Choroid plexus epithelial cell (primary cell): ENCODE measurements around the gene RANBP3.
A peak's percentile ranks its signal among the peaks of the same experiment; 100 is the strongest.

ENCODE experiments used
- DNase-seq: peaks from one replicate; pipeline ENCODE4 v3.0.0-alpha.2; 2010; ENCODE audit warnings: low read depth
- H3K4me3 ChIP-seq: 2 replicates; pipeline ENCODE4 v1.5.1; 2011; ENCODE audit warnings: low read depth, mild to moderate bottlenecking, control low read depth, low read length, moderate library complexity
- CTCF ChIP-seq: conservative IDR thresholded peaks from 2 replicates; pipeline ENCODE4 v1.5.1; 2011; ENCODE audit warnings: low read depth, mild to moderate bottlenecking, control low read depth, inconsistent platforms, low read length, moderate library complexity

The RANBP3 gene

GRCh38 chr19:5947435-5947834, 30.5 kb downstream of the RANBP3 start:
- H3K4me3 ChIP-seq: no peak overlapping the region
- DNase-seq: peak; percentile 94
- TF ChIP-seq CTCF: no peak

GRCh38 chr19:5943623-5944022, 34.3 kb downstream of the RANBP3 start:
- DNase-seq: peak; percentile 51
- TF ChIP-seq CTCF: no peak
- H3K4me3 ChIP-seq: no peak overlapping the region

GRCh38 chr19:5943045-5943444, 34.9 kb downstream of the RANBP3 start:
- no peak for DNase-seq
- no peak overlapping the region for H3K4me3 ChIP-seq
- TF ChIP-seq CTCF: no peak

DNA sequence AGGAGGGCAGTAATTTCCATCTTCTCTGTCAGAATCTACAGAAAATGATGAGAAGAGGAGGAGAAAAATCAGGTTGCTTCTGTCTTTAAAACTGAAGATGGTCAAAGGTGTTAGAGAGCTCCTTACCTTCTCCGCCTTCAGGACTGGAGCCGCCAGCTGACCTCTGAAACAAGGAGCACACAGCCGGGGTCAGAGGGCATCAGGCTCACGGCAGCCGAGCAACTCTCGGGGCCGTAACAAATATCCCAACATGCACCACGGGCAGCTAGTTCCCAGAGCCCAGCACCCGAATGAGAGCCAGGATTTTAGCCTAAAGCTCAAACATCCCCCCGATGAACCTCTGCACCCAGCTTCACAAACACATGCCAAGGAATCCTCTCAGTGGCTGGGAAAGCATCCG, 36.3 kb downstream of the RANBP3 start:
- no peak overlapping the region for H3K4me3 ChIP-seq
- TF ChIP-seq CTCF: no peak
- no peak for DNase-seq

GRCh38 chr19:5940260-5941208, 37.4 kb downstream of the RANBP3 start:
- no peak for TF ChIP-seq CTCF
- no peak overlapping the region for H3K4me3 ChIP-seq
- DNase-seq: no peak

- no peak for TF ChIP-seq CTCF
- DNase-seq: no peak
- H3K4me3 ChIP-seq: no peak overlapping the region
These were observed 40.4 kb downstream of the RANBP3 start for GRCh38 chr19:5937550-5937949.

GRCh38 chr19:5936292-5936592, 41.7 kb downstream of the RANBP3 start:
- TF ChIP-seq CTCF: no peak
- no peak overlapping the region for H3K4me3 ChIP-seq
- DNase-seq: no peak
